Measurements from ENCODE around the gene SHISA2.

Gene SHISA2

DNA sequence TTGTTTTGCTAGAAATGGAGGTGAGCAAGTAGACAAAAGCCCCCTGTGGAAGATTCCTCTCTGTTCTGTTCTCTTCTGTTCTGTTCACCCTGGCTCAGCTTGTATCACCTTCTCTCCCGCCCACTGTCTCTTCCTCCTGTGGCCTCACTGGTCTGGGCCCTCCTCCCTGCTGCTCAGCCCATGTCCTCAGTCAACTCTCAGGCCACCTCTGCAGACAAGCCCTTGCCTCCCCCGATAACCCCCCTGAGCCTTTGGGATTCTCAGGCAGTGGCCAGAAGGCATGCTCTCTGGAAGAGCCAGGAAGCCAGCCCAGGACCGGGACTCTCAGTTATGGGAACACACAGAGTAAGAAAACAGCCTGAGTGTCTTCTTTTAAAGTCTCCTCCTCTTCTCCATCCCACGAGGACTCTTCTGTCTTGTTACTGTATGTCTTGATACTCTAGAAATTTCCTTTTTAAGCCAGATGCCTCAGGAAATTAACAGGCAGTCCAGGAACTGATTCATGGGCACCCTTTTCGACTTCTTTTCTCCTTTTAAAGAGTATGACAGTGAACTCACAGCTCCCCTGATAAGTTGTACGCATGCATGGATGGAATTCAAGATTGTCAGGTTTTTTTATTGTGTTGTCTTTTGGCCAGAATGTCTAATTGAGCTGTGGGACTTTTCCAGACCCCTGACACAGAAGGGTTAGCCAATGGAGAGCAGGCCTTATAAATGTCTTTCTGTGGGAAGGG, 33.7 kb downstream of the SHISA2 start:
- no peak overlapping the region for H2AFZ ChIP-seq (ENCODE audit: low read depth, low read length, severe bottlenecking)
- H3K27ac ChIP-seq (ENCODE audit: low read depth, low read length) = no peak overlapping the region
- no peak overlapping the region for H3K9ac ChIP-seq (ENCODE audit: low read length)
- H3K9me3 ChIP-seq (ENCODE audit: insufficient read depth, low read length) = no peaks in the 10 kb centered on the region
- no peak overlapping the region for H3K4me3 ChIP-seq (ENCODE audit: insufficient read depth, low read length, poor library complexity, severe bottlenecking)
- H3K9me2 ChIP-seq (replicated peaks; ENCODE audit: insufficient read depth, low read length) = no peaks in the 10 kb centered on the region
- no peaks in the 10 kb centered on the region for H3K36me3 ChIP-seq (ENCODE audit: low read length)
- H3K4me2 ChIP-seq (ENCODE audit: low read depth, low read length, poor library complexity, severe bottlenecking) = no peak overlapping the region
- TF ChIP-seq EZH2phosphoT487 (conservative IDR thresholded peaks at IDR 0.05; ENCODE audit: low read length) = no peak
- no peak for TF ChIP-seq CTCF (IDR thresholded peaks at IDR 0.05; ENCODE audit: insufficient read depth, low read length, poor library complexity, severe bottlenecking)
- H3K79me2 ChIP-seq (ENCODE audit: insufficient read depth, low read length) = no peaks in the 10 kb centered on the region
- no peaks in the 10 kb centered on the region for H4K20me1 ChIP-seq (ENCODE audit: low read depth, low read length)
- no peaks in the 10 kb centered on the region for H3K27me3 ChIP-seq (ENCODE audit: low read length)
- H3F3A ChIP-seq (ENCODE audit: insufficient read depth) = no peaks in the 10 kb centered on the region

DNA sequence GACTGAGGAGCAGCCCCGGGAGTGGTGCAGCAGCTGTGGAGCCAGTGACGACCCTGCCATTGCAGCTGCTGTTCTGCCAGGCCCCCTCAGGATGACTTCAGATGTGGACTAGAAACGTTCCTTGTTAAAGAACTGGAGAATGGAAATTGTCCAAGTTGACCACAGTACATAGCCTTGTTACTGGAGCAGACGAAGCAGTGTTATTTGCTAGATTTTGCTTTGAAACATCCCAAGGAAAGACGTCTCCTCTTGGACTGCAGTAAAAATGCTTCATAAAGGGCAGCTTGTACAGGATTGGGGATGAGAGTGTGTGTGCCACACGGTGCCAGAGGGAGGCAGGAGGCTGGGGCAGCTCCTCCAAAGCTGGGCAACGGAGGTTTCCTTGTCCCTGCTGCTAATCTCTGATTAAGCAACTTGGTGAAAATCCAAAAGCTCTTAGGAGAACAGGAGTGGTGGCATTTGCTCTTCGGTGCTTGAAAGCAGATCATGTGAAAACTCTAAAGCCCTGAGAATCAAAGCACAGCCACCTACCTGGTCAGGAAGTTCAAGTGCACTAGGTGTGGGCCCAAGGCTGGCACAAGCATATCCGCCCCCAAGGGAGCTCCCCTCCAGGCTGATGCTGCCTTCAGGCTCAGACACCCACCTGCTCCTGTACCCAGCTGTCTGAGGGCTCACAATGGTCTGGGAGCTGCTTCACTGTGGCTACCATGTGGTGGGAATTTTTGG, 34.5 kb downstream of the SHISA2 start:
- no peak overlapping the region for H2AFZ ChIP-seq (ENCODE audit: low read depth, low read length, severe bottlenecking)
- H3K4me3 ChIP-seq (ENCODE audit: insufficient read depth, low read length, poor library complexity, severe bottlenecking) = no peak overlapping the region
- H3K27ac ChIP-seq (ENCODE audit: low read depth, low read length) = no peak overlapping the region
- H4K20me1 ChIP-seq (ENCODE audit: low read depth, low read length) = no peaks in the 10 kb centered on the region
- no peak for TF ChIP-seq CTCF (IDR thresholded peaks at IDR 0.05; ENCODE audit: insufficient read depth, low read length, poor library complexity, severe bottlenecking)
- no peak for TF ChIP-seq EZH2phosphoT487 (conservative IDR thresholded peaks at IDR 0.05; ENCODE audit: low read length)
- no peaks in the 10 kb centered on the region for H3K9me3 ChIP-seq (ENCODE audit: insufficient read depth, low read length)
- no peak overlapping the region for H3K4me2 ChIP-seq (ENCODE audit: low read depth, low read length, poor library complexity, severe bottlenecking)
- no peaks in the 10 kb centered on the region for H3K9me2 ChIP-seq (replicated peaks; ENCODE audit: insufficient read depth, low read length)
- H3K9ac ChIP-seq (ENCODE audit: low read length) = no peak overlapping the region
- H3K79me2 ChIP-seq (ENCODE audit: insufficient read depth, low read length) = no peaks in the 10 kb centered on the region
- H3K36me3 ChIP-seq (ENCODE audit: low read length) = no peaks in the 10 kb centered on the region
- H3F3A ChIP-seq (ENCODE audit: insufficient read depth) = no peaks in the 10 kb centered on the region
- H3K27me3 ChIP-seq (ENCODE audit: low read length) = no peaks in the 10 kb centered on the region

DNA sequence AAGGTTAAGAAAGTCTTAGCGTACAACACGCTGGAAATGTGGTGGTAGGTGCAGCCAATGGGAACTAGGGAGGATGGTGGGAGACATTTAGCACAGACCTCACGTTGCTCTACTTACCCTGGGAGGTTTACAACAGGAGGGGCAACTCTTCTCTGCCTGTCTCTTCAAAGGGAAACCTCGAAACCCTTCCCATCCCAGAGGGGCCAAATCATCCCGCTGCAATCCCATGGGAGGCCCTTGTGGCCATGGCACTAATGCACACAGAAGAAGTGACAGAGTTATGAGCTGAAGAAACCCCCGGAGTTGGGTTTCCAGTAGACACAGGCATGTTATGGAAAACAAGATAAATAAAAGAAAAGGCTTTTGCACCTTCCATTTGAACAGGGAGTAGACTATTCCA, 35.6 kb downstream of the SHISA2 start:
- Histone ChIP-seq H3F3A (ENCODE audit: insufficient read depth) (no peaks in the 10 kb centered on the region), H3K9me3 (ENCODE audit: insufficient read depth, low read length) (no peaks in the 10 kb centered on the region), H3K27me3 (ENCODE audit: low read length) (no peaks in the 10 kb centered on the region), H3K4me2 (ENCODE audit: low read depth, low read length, poor library complexity, severe bottlenecking) (no peak overlapping the region), H3K79me2 (ENCODE audit: insufficient read depth, low read length) (no peaks in the 10 kb centered on the region), H3K27ac (ENCODE audit: low read depth, low read length) (no peak overlapping the region), H2AFZ (ENCODE audit: low read depth, low read length, severe bottlenecking) (no peak overlapping the region), H3K36me3 (ENCODE audit: low read length) (no peaks in the 10 kb centered on the region), H3K9ac (ENCODE audit: low read length) (no peak overlapping the region), H3K9me2 (replicated peaks; ENCODE audit: insufficient read depth, low read length) (no peaks in the 10 kb centered on the region), H3K4me3 (ENCODE audit: insufficient read depth, low read length, poor library complexity, severe bottlenecking) (no peak overlapping the region), H4K20me1 (ENCODE audit: low read depth, low read length) (no peaks in the 10 kb centered on the region)
- no peak for TF ChIP-seq CTCF (IDR thresholded peaks at IDR 0.05; ENCODE audit: insufficient read depth, low read length, poor library complexity, severe bottlenecking)
- no peak for TF ChIP-seq EZH2phosphoT487 (conservative IDR thresholded peaks at IDR 0.05; ENCODE audit: low read length)

All from SU-DHL-6 (cell line).